ENCODE results near the gene GKN1. TPM values are rescaled to one million over a fixed set of nuclear protein-coding genes. Genes with fewer than 3 reads are reported as not detected.

Gene GKN1
- total and polyA plus RNA-seq, 4 donors, result not detected

DNA sequence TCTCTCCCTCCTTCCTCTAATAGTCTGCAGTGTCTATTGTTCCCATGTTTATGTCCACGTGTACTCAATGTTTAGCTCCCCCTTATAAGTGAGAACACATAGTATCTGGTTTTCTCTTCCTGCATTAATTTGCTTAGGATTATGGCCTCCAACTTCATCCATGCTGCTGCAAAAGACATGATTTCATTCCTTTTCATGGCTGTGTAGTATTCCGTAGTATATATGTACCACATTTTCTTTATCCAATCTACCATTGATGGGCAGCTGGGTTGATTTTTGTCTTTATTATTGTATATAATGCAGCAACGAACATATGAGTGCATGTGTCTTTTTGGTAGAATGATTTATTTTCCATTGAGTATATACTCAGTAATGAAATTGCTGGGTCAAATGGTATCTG lies 35.5 kb upstream of the GKN1 start:
- 82% methylated on average over 3 of the region's 3 CpGs for WGBS
- Histone ChIP-seq H3K9ac (ENCODE audit: low read depth in 1 of 2, low read length in 2 of 2) (no peak overlapping the region), H3K4me1 (ENCODE audit: control insufficient read depth in 4 of 4, insufficient read depth in 4 of 4, low read length in 3 of 4) (no peaks in the 10 kb centered on the region), H3K4me3 (ENCODE audit: low read depth in 1 of 3, low read length in 3 of 3) (no peak overlapping the region), H3K36me3 (ENCODE audit: control insufficient read depth in 4 of 4, insufficient read depth in 3 of 4, low read depth in 1 of 4, low read length in 3 of 4) (peaks cover 0 to 1% (median 0%) of the 10 kb centered on the region in 4 donors), H3K27me3 (ENCODE audit: control insufficient read depth in 4 of 4, insufficient read depth in 4 of 4, low read length in 3 of 4) (no peaks in the 10 kb centered on the region), H3K9me3 (ENCODE audit: control insufficient read depth in 4 of 4, low read length in 3 of 4) (no peaks in the 10 kb centered on the region), H3K27ac (ENCODE audit: low read depth in 1 of 2, low read length in 2 of 2) (no peak overlapping the region)
- DNase-seq (ENCODE audit: low spot score), result no peak
- no peak for TF ChIP-seq FOXA1 (IDR thresholded peaks at IDR 0.05)
- no peak for TF ChIP-seq HNF4G (IDR thresholded peaks at IDR 0.05)
- TF ChIP-seq, protein P1, sequence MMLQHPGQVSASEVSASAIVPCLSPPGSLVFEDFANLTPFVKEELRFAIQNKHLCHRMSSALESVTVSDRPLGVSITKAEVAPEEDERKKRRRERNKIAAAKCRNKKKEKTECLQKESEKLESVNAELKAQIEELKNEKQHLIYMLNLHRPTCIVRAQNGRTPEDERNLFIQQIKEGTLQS (IDR thresholded peaks at IDR 0.05), result no peak

DNA sequence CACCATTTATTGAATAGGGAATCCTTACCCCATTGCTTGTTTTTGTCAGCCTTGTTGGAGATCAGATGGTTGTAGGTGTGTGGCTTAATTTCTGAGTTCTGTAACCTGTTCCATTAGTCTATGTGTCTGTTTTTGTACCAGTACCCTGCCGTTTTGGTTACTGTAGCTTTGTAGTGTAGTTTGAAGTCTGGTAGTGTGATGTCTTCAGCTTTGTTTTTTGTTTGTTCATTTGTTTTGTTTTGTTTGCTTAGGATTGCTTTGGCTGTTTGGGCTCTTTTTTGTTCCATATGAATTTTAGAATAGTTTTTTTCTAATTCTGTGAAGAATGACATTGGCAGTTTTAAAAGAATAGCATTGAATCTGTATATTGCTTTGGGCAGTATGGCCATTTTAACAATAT lies 34.5 kb upstream of the GKN1 start:
- no peak for DNase-seq (ENCODE audit: low spot score)
- Histone ChIP-seq H3K9me3 (ENCODE audit: control insufficient read depth in 4 of 4, low read length in 3 of 4) (no peaks in the 10 kb centered on the region), H3K36me3 (ENCODE audit: control insufficient read depth in 4 of 4, insufficient read depth in 3 of 4, low read depth in 1 of 4, low read length in 3 of 4) (peaks cover 0 to 1% (median 0%) of the 10 kb centered on the region in 4 donors), H3K27me3 (ENCODE audit: control insufficient read depth in 4 of 4, insufficient read depth in 4 of 4, low read length in 3 of 4) (no peaks in the 10 kb centered on the region), H3K9ac (ENCODE audit: low read depth in 1 of 2, low read length in 2 of 2) (no peak overlapping the region), H3K4me1 (ENCODE audit: control insufficient read depth in 4 of 4, insufficient read depth in 4 of 4, low read length in 3 of 4) (no peaks in the 10 kb centered on the region), H3K27ac (ENCODE audit: low read depth in 1 of 2, low read length in 2 of 2) (no peak overlapping the region), H3K4me3 (ENCODE audit: low read depth in 1 of 3, low read length in 3 of 3) (no peak overlapping the region)
- TF ChIP-seq, protein P2, sequence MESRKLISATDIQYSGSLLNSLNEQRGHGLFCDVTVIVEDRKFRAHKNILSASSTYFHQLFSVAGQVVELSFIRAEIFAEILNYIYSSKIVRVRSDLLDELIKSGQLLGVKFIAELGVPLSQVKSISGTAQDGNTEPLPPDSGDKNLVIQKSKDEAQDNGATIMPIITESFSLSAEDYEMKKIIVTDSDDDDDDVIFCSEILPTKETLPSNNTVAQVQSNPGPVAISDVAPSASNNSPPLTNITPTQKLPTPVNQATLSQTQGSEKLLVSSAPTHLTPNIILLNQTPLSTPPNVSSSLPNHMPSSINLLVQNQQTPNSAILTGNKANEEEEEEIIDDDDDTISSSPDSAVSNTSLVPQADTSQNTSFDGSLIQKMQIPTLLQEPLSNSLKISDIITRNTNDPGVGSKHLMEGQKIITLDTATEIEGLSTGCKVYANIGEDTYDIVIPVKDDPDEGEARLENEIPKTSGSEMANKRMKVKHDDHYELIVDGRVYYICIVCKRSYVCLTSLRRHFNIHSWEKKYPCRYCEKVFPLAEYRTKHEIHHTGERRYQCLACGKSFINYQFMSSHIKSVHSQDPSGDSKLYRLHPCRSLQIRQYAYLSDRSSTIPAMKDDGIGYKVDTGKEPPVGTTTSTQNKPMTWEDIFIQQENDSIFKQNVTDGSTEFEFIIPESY (IDR thresholded peaks at IDR 0.05), result no peak
- no peak for TF ChIP-seq RXRA (IDR thresholded peaks at IDR 0.05)
- TF ChIP-seq YY1 (IDR thresholded peaks at IDR 0.05), result no peak
- no peak for TF ChIP-seq FOXA2 (IDR thresholded peaks at IDR 0.05)
- TF ChIP-seq, protein P1 (IDR thresholded peaks at IDR 0.05), result no peak
- TF ChIP-seq, protein P3, sequence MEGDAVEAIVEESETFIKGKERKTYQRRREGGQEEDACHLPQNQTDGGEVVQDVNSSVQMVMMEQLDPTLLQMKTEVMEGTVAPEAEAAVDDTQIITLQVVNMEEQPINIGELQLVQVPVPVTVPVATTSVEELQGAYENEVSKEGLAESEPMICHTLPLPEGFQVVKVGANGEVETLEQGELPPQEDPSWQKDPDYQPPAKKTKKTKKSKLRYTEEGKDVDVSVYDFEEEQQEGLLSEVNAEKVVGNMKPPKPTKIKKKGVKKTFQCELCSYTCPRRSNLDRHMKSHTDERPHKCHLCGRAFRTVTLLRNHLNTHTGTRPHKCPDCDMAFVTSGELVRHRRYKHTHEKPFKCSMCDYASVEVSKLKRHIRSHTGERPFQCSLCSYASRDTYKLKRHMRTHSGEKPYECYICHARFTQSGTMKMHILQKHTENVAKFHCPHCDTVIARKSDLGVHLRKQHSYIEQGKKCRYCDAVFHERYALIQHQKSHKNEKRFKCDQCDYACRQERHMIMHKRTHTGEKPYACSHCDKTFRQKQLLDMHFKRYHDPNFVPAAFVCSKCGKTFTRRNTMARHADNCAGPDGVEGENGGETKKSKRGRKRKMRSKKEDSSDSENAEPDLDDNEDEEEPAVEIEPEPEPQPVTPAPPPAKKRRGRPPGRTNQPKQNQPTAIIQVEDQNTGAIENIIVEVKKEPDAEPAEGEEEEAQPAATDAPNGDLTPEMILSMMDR (IDR thresholded peaks at IDR 0.05; ENCODE audit: low read depth, low read length, missing input control), result no peak
- no peak for TF ChIP-seq HNF4A (conservative IDR thresholded peaks at IDR 0.05)
- no peak for TF ChIP-seq RAD21 (IDR thresholded peaks at IDR 0.05)
- no peak for TF ChIP-seq SP1 (IDR thresholded peaks at IDR 0.05)
- no peak for TF ChIP-seq FOXA1 (IDR thresholded peaks at IDR 0.05)
- TF ChIP-seq, protein P4, sequence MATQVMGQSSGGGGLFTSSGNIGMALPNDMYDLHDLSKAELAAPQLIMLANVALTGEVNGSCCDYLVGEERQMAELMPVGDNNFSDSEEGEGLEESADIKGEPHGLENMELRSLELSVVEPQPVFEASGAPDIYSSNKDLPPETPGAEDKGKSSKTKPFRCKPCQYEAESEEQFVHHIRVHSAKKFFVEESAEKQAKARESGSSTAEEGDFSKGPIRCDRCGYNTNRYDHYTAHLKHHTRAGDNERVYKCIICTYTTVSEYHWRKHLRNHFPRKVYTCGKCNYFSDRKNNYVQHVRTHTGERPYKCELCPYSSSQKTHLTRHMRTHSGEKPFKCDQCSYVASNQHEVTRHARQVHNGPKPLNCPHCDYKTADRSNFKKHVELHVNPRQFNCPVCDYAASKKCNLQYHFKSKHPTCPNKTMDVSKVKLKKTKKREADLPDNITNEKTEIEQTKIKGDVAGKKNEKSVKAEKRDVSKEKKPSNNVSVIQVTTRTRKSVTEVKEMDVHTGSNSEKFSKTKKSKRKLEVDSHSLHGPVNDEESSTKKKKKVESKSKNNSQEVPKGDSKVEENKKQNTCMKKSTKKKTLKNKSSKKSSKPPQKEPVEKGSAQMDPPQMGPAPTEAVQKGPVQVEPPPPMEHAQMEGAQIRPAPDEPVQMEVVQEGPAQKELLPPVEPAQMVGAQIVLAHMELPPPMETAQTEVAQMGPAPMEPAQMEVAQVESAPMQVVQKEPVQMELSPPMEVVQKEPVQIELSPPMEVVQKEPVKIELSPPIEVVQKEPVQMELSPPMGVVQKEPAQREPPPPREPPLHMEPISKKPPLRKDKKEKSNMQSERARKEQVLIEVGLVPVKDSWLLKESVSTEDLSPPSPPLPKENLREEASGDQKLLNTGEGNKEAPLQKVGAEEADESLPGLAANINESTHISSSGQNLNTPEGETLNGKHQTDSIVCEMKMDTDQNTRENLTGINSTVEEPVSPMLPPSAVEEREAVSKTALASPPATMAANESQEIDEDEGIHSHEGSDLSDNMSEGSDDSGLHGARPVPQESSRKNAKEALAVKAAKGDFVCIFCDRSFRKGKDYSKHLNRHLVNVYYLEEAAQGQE (IDR thresholded peaks at IDR 0.05), result no peak
- TF ChIP-seq, protein P5, sequence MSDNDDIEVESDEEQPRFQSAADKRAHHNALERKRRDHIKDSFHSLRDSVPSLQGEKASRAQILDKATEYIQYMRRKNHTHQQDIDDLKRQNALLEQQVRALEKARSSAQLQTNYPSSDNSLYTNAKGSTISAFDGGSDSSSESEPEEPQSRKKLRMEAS (IDR thresholded peaks at IDR 0.05), result no peak
- TF ChIP-seq GABPA (IDR thresholded peaks at IDR 0.05 in 1 of 2, conservative IDR thresholded peaks at IDR 0.05 in 1 of 2), result no peak
- TF ChIP-seq TAF1 (conservative IDR thresholded peaks at IDR 0.05), result no peak
- 90% methylated on average over 1 of the region's 1 CpG for WGBS
